ENCODE data around the gene AFAP1L2.

DNA sequence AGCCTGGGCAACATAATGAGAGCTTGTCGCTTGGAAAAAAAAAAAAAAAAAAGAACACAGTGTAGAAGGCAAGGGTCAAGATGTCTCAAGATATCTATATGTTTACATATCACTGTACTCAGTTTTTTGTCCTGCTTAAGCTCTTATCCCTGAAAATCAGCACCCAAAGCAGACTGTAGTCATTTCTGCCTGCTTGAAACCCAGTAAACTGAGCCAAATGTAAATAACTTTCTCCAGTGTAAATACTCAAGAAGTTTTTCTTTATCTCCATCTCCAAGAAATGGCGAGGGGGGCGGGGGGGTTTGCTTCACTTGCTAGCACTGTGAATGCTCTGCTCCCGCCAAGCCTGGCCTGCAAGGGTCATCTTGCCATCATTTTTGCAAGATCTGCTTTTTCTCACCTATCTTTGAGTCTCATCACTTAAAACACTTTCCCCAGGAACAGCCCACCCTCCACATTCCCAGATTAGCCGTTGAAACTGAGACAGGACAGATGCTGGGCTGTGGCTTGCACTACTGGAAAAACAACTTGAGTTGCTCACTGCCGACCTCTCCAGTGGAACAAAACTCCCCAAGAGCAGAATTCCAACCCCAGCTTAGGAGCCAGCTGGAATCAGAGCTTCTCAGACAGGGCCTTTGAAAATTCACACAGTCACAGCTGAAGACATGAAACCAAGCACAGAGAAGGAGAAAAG, 54.6 kb downstream of the AFAP1L2 start:
- TF ChIP-seq, protein P1, sequence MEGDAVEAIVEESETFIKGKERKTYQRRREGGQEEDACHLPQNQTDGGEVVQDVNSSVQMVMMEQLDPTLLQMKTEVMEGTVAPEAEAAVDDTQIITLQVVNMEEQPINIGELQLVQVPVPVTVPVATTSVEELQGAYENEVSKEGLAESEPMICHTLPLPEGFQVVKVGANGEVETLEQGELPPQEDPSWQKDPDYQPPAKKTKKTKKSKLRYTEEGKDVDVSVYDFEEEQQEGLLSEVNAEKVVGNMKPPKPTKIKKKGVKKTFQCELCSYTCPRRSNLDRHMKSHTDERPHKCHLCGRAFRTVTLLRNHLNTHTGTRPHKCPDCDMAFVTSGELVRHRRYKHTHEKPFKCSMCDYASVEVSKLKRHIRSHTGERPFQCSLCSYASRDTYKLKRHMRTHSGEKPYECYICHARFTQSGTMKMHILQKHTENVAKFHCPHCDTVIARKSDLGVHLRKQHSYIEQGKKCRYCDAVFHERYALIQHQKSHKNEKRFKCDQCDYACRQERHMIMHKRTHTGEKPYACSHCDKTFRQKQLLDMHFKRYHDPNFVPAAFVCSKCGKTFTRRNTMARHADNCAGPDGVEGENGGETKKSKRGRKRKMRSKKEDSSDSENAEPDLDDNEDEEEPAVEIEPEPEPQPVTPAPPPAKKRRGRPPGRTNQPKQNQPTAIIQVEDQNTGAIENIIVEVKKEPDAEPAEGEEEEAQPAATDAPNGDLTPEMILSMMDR (IDR thresholded peaks at IDR 0.05), result no peak
- no peak for TF ChIP-seq POLR2A (IDR thresholded peaks at IDR 0.05)

All from vagina (tissue), 2 donors.